HepG2 (cell line): Measurements from ENCODE around the gene RPS8. TPM values are rescaled to one million over a fixed set of nuclear protein-coding genes. Genes with fewer than 3 reads are reported as not detected.

Source experiments
- ATAC-seq: fragments of 200-7000 bp; cut with Tn5 transposase; 3 replicates; pipeline ENCODE4 v1.9.1; 2020; ENCODE audit warnings: mild to moderate bottlenecking, moderate library complexity
- BruUV-seq: library from RNA; stranded (reverse); fragments of 400-500 nt; replicated peaks from 2 replicates; lab custom pipeline; 2021; lab: Mats Ljungman, UMichigan
- CTCF ChIA-PET: fragments of 300-600 bp; formaldehyde crosslinking; extraction: SDS; loops from one replicate; lab custom pipeline; 2021; ENCODE audit warnings: low total read pairs, inconsistent platforms, low intra/inter-chr PET ratio; lab: Yijun Ruan, JAX
- POLR2A ChIA-PET: fragments of 350-600 bp; sonication (Branson Sonifier 250); formaldehyde crosslinking; loops from one replicate; lab custom pipeline; 2020; ENCODE audit warnings: antibody characterized with exemption, inconsistent platforms; lab: Yijun Ruan, JAX
- DNase-seq: peaks from one replicate; pipeline ENCODE4 v3.0.0-alpha.2; 2015; ENCODE audit warnings: low spot score
- FAIRE-seq: peaks from 3 replicates; lab custom pipeline; 2011; peaks lifted over from hg19 to GRCh38; lab: Jason Lieb, UNC
- H2AFZ ChIP-seq: one replicate; pipeline ENCODE4 v1.6.1; 2011; ENCODE audit warnings: low read length, inconsistent platforms
- H3K27ac ChIP-seq: fragments of 300-600 bp; 3 replicates; pipeline ENCODE4 v1.8.0; 2011; ENCODE audit warnings: mixed run types, mild to moderate bottlenecking, mixed read lengths, low read length, inconsistent platforms; ENCODE audit not compliant: insufficient read depth; ENCODE audit errors: extremely low read length
- H3K27me3 ChIP-seq, 2 experiments: fragments of 200-600 bp in 1 of 2; 2 replicates in 1 of 2; 3 replicates in 1 of 2; pipeline versions ENCODE4 v1.6.0 to v1.8.0; 2011; ENCODE audit warnings: low read length in 2 of 2, mild to moderate bottlenecking in 2 of 2, moderate library complexity in 2 of 2, inconsistent platforms in 1 of 2; ENCODE audit not compliant: insufficient read depth in 2 of 2, control insufficient read depth in 1 of 2
- H3K36me3 ChIP-seq, 2 experiments: fragments of 200-600 bp in 1 of 2; replicated peaks in 1 of 2; 2 replicates in 1 of 2; 3 replicates in 1 of 2; pipeline versions ENCODE4 v1.5.1 to v1.8.0; 2011; ENCODE audit warnings: low read length in 2 of 2, inconsistent platforms in 1 of 2; ENCODE audit not compliant: insufficient read depth in 2 of 2, control insufficient read depth in 1 of 2
- H3K4me1 ChIP-seq: 2 replicates; pipeline ENCODE4 v1.5.1; 2012; ENCODE audit warnings: low read length, inconsistent platforms; ENCODE audit not compliant: insufficient read depth
- H3K4me2 ChIP-seq: 2 replicates; pipeline ENCODE4 v1.6.0; 2011; ENCODE audit warnings: low read depth, low read length, inconsistent platforms
- H3K4me3 ChIP-seq, 3 experiments: fragments of 200-600 bp in 1 of 3; sonication (generic), shearing (Covaris generic) in 1 of 3; replicated peaks in 1 of 3; 2 replicates each; pipeline ENCODE4 v1.5.1; 2011 to 2016; ENCODE audit warnings: low read length in 3 of 3, inconsistent platforms in 2 of 3, low read depth in 2 of 3, mild to moderate bottlenecking in 2 of 3, control low read depth in 1 of 3, mixed read lengths in 1 of 3; ENCODE audit not compliant: insufficient read depth in 1 of 3
- H3K79me2 ChIP-seq: one replicate; pipeline ENCODE4 v1.6.1; 2011; ENCODE audit warnings: low read length, inconsistent platforms; ENCODE audit not compliant: insufficient read depth
- H3K9ac ChIP-seq: 2 replicates; pipeline ENCODE4 v1.6.0; 2011; ENCODE audit warnings: mild to moderate bottlenecking, low read depth, low read length, inconsistent platforms; ENCODE audit not compliant: insufficient read depth
- H3K9me3 ChIP-seq: 2 replicates; pipeline ENCODE4 v1.5.1; 2012; ENCODE audit warnings: mild to moderate bottlenecking, low read length
- H4K20me1 ChIP-seq: 2 replicates; pipeline ENCODE4 v1.6.0; 2011; ENCODE audit warnings: inconsistent platforms, mild to moderate bottlenecking, low read length, moderate library complexity; ENCODE audit not compliant: insufficient read depth
- CHD4 ChIP-seq: fragments of 200-600 bp; sonication (generic); IDR thresholded peaks from 2 replicates; pipeline ENCODE4 v1.7.0; 2017; ENCODE audit warnings: mild to moderate bottlenecking, low read length, borderline replicate concordance
- FOXO1 ChIP-seq: sonication (generic); formaldehyde crosslinking; IDR thresholded peaks from 2 replicates; pipeline ENCODE4 v1.4.0; 2020; ENCODE audit warnings: missing genetic modification reagents
- HDAC6 ChIP-seq: fragments of 200-600 bp; sonication (generic); IDR thresholded peaks from 2 replicates; pipeline ENCODE4 v1.7.0; 2017; ENCODE audit warnings: mild to moderate bottlenecking, antibody characterized with exemption, low read length, low read depth
- HMG20A ChIP-seq: IDR thresholded peaks from 2 replicates; pipeline ENCODE4 v1.6.1; 2016; ENCODE audit warnings: borderline replicate concordance
- ZBTB3 ChIP-seq: sonication (generic); formaldehyde crosslinking; IDR thresholded peaks from 2 replicates; pipeline ENCODE4 v1.4.0; 2020; ENCODE audit warnings: low read depth, mild to moderate bottlenecking, moderate library complexity, missing genetic modification reagents, borderline replicate concordance
- ZSCAN21 ChIP-seq: sonication (generic); formaldehyde crosslinking; IDR thresholded peaks from 2 replicates; pipeline ENCODE4 v1.8.0; 2022; ENCODE audit warnings: mild to moderate bottlenecking, missing genetic modification reagents, moderate library complexity, borderline replicate concordance
- whole genome bisulfite sequencing: methylation state at CpG from one replicate; pipeline ENCODE4 v1.1.6; 2017; ENCODE audit warnings: low lambda C conversion rate; 5-methylcytosine and 5-hydroxymethylcytosine counted together
- in situ Hi-C: cut with HindIII; loops from 2 replicates; pipeline ENCODE4 v1.10.0; 2017; ENCODE audit warnings: low pct_unique_long_range_greater_than_20kb; ENCODE audit not compliant: extremely low pct_ligation_motif_present
- intact Hi-C: fragments of 100-400 bp; cut with micrococcal nuclease; formaldehyde crosslinking; loops from one replicate; pipeline ENCODE4 v1.10.0; 2022; ENCODE audit not compliant: unreplicated experiment
- polyA plus RNA-seq, 8 experiments: library from polyadenylated mRNA; depleted of rRNA in 3 of 8; stranded (reverse) in 7 of 8; unstranded in 1 of 8; fragments of >200 nt; fragmentation: Illumina TruSeq in 4 of 8; extraction: Trizol in 4 of 8; gene quantifications; 2 replicates each; pipeline versions ENCODE4 v1.2.1 to v1.2.3, GENCODE V29; 2011 to 2016; ENCODE audit warnings: low read depth in 4 of 8, missing spikeins in 1 of 8, mixed read lengths in 1 of 8; ENCODE audit not compliant: insufficient read depth in 1 of 8
- total RNA-seq, 5 experiments: library from RNA; depleted of rRNA; stranded (reverse); fragments of >200 nt; fragmentation: Illumina TruSeq; extraction: Trizol; gene quantifications; 2 replicates each; pipeline ENCODE4 v1.2.3, GENCODE V29; 2016; ENCODE audit warnings: low read depth in 1 of 5
- TF ChIP-seq, protein P1 (sequence below): IDR thresholded peaks from 2 replicates; pipeline ENCODE4 v1.6.1; 2016; ENCODE audit warnings: mild to moderate bottlenecking
- TF ChIP-seq, protein P2 (sequence below): sonication (generic); formaldehyde crosslinking; IDR thresholded peaks from 2 replicates; pipeline ENCODE4 v1.4.0; 2020; ENCODE audit warnings: missing genetic modification reagents
- TF ChIP-seq, protein P3 (sequence below): sonication (generic); formaldehyde crosslinking; IDR thresholded peaks from 2 replicates; pipeline ENCODE4 v1.5.0; 2020; ENCODE audit warnings: mild to moderate bottlenecking, missing genetic modification reagents
- TF ChIP-seq, protein P4 (sequence below), 2 experiments: IDR thresholded peaks; 2 replicates each; pipeline ENCODE4 v1.6.1; 2011 to 2012; ENCODE audit warnings: low read length in 2 of 2, borderline replicate concordance in 1 of 2, low read depth in 1 of 2, mild to moderate bottlenecking in 1 of 2, moderate library complexity in 1 of 2
- TF ChIP-seq, protein P5 (sequence below): sonication (generic); formaldehyde crosslinking; IDR thresholded peaks from 2 replicates; pipeline ENCODE4 v1.5.1; 2020; ENCODE audit warnings: missing genetic modification reagents, mild to moderate bottlenecking, borderline replicate concordance

Gene RPS8
- total and polyA plus RNA-seq, 2 of the 13 experiments (the other 11 are each of a cell fraction or from before 2014, with no cell fraction given) = 2,628 to 2,822 TPM

DNA sequence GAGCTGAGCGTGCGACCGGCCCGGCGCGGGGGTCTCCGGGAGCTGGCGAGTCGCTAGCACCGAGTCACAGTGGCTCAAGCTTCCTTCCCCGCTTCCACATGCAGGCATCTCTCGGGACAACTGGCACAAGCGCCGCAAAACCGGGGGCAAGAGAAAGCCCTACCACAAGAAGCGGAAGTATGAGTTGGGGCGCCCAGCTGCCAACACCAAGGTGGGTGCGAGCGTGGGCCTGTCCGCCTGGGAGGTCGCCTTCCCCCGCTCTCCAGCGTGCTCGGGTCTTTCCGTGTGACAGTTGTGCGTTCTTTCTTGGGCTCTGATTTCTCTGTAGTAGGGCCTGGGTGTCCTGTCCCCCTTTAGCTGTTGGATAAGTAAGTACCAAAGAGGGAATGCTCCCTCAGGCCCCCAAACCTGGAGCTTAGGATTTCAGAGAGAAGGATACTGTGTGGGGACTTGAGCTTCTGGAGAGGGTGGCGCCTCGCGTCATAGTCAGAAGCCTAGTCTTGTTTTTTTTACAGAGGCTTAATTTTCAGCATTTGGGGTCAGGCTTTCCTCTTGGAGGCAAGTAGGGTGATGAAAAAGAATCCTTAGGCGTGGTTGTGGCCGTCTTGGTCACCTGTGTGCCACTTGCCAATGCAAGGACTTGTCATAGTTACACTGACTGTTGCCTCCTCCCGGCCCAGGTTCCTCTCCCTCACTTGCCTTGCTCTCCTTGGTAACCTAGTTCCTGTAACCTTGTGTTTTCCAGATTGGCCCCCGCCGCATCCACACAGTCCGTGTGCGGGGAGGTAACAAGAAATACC is 790 bp downstream of the RPS8 start (continued):
- 0 out of 2 replicates have a peak, but pooled peaks have one; percentile 46 for TF ChIP-seq ZBTB3

DNA sequence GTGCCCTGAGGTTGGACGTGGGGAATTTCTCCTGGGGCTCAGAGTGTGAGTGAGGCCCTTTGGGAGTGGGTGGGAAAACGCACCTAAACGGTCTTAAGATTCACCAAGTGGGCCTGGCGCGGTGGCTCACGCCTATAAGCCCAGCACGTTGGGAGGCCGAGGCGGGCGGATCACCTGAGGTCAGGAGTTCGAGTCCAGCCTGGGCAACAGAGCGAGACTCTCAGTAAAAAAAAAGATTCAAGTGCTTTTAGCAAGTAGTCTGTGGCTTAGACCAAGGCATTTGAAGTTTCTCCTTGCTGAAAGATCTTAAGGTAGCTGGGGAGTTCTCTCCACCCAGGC is 1.4 kb downstream of the RPS8 start:
- in situ Hi-C loops = no loop called here
- H3K4me3 ChIP-seq = peak overlapping the region; percentile 84 to 97 (median 96)
- CTCF ChIA-PET = no interaction called here
- TF ChIP-seq HMG20A (CRISPR knock-in tag) (no peak), FOXO1 (CRISPR knock-in tag) (no peak), ZSCAN21 (CRISPR knock-in tag) (no peak), HDAC6 (no peak), CHD4 (no peak)
- TF ChIP-seq, protein P1, sequence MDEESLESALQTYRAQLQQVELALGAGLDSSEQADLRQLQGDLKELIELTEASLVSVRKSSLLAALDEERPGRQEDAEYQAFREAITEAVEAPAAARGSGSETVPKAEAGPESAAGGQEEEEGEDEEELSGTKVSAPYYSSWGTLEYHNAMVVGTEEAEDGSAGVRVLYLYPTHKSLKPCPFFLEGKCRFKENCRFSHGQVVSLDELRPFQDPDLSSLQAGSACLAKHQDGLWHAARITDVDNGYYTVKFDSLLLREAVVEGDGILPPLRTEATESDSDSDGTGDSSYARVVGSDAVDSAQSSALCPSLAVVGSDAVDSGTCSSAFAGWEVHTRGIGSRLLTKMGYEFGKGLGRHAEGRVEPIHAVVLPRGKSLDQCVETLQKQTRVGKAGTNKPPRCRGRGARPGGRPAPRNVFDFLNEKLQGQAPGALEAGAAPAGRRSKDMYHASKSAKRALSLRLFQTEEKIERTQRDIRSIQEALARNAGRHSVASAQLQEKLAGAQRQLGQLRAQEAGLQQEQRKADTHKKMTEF (CRISPR knock-in tag) = no peak
- TF ChIP-seq, protein P2, sequence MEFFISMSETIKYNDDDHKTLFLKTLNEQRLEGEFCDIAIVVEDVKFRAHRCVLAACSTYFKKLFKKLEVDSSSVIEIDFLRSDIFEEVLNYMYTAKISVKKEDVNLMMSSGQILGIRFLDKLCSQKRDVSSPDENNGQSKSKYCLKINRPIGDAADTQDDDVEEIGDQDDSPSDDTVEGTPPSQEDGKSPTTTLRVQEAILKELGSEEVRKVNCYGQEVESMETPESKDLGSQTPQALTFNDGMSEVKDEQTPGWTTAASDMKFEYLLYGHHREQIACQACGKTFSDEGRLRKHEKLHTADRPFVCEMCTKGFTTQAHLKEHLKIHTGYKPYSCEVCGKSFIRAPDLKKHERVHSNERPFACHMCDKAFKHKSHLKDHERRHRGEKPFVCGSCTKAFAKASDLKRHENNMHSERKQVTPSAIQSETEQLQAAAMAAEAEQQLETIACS = no peak
- TF ChIP-seq, protein P3, sequence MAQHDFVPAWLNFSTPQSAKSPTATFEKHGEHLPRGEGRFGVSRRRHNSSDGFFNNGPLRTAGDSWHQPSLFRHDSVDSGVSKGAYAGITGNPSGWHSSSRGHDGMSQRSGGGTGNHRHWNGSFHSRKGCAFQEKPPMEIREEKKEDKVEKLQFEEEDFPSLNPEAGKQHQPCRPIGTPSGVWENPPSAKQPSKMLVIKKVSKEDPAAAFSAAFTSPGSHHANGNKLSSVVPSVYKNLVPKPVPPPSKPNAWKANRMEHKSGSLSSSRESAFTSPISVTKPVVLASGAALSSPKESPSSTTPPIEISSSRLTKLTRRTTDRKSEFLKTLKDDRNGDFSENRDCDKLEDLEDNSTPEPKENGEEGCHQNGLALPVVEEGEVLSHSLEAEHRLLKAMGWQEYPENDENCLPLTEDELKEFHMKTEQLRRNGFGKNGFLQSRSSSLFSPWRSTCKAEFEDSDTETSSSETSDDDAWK (CRISPR knock-in tag) = no peak
- TF ChIP-seq, protein P4, sequence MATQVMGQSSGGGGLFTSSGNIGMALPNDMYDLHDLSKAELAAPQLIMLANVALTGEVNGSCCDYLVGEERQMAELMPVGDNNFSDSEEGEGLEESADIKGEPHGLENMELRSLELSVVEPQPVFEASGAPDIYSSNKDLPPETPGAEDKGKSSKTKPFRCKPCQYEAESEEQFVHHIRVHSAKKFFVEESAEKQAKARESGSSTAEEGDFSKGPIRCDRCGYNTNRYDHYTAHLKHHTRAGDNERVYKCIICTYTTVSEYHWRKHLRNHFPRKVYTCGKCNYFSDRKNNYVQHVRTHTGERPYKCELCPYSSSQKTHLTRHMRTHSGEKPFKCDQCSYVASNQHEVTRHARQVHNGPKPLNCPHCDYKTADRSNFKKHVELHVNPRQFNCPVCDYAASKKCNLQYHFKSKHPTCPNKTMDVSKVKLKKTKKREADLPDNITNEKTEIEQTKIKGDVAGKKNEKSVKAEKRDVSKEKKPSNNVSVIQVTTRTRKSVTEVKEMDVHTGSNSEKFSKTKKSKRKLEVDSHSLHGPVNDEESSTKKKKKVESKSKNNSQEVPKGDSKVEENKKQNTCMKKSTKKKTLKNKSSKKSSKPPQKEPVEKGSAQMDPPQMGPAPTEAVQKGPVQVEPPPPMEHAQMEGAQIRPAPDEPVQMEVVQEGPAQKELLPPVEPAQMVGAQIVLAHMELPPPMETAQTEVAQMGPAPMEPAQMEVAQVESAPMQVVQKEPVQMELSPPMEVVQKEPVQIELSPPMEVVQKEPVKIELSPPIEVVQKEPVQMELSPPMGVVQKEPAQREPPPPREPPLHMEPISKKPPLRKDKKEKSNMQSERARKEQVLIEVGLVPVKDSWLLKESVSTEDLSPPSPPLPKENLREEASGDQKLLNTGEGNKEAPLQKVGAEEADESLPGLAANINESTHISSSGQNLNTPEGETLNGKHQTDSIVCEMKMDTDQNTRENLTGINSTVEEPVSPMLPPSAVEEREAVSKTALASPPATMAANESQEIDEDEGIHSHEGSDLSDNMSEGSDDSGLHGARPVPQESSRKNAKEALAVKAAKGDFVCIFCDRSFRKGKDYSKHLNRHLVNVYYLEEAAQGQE (IDR thresholded peaks at IDR 0.05; ENCODE audit: borderline replicate concordance in 1 of 2, low read depth in 1 of 2, low read length in 2 of 2) = no peak
- TF ChIP-seq, protein P5, sequence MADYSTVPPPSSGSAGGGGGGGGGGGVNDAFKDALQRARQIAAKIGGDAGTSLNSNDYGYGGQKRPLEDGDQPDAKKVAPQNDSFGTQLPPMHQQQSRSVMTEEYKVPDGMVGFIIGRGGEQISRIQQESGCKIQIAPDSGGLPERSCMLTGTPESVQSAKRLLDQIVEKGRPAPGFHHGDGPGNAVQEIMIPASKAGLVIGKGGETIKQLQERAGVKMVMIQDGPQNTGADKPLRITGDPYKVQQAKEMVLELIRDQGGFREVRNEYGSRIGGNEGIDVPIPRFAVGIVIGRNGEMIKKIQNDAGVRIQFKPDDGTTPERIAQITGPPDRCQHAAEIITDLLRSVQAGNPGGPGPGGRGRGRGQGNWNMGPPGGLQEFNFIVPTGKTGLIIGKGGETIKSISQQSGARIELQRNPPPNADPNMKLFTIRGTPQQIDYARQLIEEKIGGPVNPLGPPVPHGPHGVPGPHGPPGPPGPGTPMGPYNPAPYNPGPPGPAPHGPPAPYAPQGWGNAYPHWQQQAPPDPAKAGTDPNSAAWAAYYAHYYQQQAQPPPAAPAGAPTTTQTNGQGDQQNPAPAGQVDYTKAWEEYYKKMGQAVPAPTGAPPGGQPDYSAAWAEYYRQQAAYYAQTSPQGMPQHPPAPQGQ = no peak

More for the DNA sequence above, 1.4 kb downstream of the RPS8 start:
- Histone ChIP-seq H3K36me3 (peaks cover 12 to 24% of the 10 kb centered on the region in 2 experiments), H3K79me2 (peaks cover 35% of the 10 kb centered on the region), H3K27me3 (no peaks in the 10 kb centered on the region; a peak in 1 of 5 replicates), H3K9me3 (no peaks in the 10 kb centered on the region), H2AFZ (no peak overlapping the region), H3K4me2 (peak overlapping the region; percentile 95), H3K27ac (peak overlapping the region; percentile 81), H3K4me1 (peaks cover 30% of the 10 kb centered on the region), H4K20me1 (peaks cover 36% of the 10 kb centered on the region), H3K9ac (peak overlapping the region; percentile 91)
- DNase-seq (no peak), ATAC-seq (no peak), FAIRE-seq (no peak)
- intact Hi-C loops = no loop called here
- no TSS peak for BruUV-seq
- POLR2A ChIA-PET = interaction anchor here (1.1 to 4.0 kb wide), 15 partner anchors 7 to 774 kb away, joined by 3 to 47 read pairs (median 16); partner anchors contain the start of genes AKR1A1, BEST4, BTBD19 and DYNLT4
- 16% methylated on average over 12 of the region's 12 CpGs for WGBS
